CD4-positive, alpha-beta T cell (primary cell): Measurements from ENCODE around the gene FAM180A. TPM values are rescaled to one million over a fixed set of nuclear protein-coding genes. Genes with fewer than 3 reads are reported as not detected.

Source experiments
- ATAC-seq: fragments of 200-7000 bp; cut with Tn5 transposase; one replicate; pipeline ENCODE4 v1.10.0; 2022; ENCODE audit warnings: mild to moderate bottlenecking; ENCODE audit not compliant: poor library complexity
- CTCF ChIA-PET: fragments of 350-600 bp; sonication (Branson Sonifier 250); formaldehyde crosslinking; loops from one replicate; lab custom pipeline; 2021; ENCODE audit warnings: antibody characterized with exemption, inconsistent platforms; lab: Charles Lee
- POLR2A ChIA-PET: fragments of 350-600 bp; sonication (Branson Sonifier 250); formaldehyde crosslinking; loops from one replicate; lab custom pipeline; 2021; ENCODE audit warnings: antibody characterized with exemption, inconsistent platforms; lab: Charles Lee
- DNase-seq, 14 experiments: peaks; one replicate each; pipeline ENCODE4 v3.0.0-alpha.2; 2013 to 2020; ENCODE audit warnings: mixed read lengths in 2 of 14
- H3K27ac ChIP-seq, 2 donors: one replicate each; pipeline versions ENCODE4 v1.5.1 to v1.7.0; 2013; ENCODE audit warnings: low read length in 2 of 2, low read depth in 1 of 2, mild to moderate bottlenecking in 1 of 2
- H3K27me3 ChIP-seq, 2 experiments: 1 replicate in 1 of 2; 2 replicates in 1 of 2; pipeline versions ENCODE4 v1.6.1 to v1.7.0; 2013; ENCODE audit warnings: low read length in 2 of 2, control low read depth in 1 of 2, mild to moderate bottlenecking in 1 of 2, moderate library complexity in 1 of 2; ENCODE audit not compliant: insufficient read depth in 2 of 2, control insufficient read depth in 1 of 2
- H3K36me3 ChIP-seq: one replicate; pipeline ENCODE4 v1.6.1; 2013; ENCODE audit warnings: low read length, control low read depth; ENCODE audit not compliant: insufficient read depth
- H3K4me1 ChIP-seq: one replicate; pipeline ENCODE4 v1.6.1; 2013; ENCODE audit warnings: low read length, control low read depth; ENCODE audit not compliant: insufficient read depth
- H3K4me3 ChIP-seq: one replicate; pipeline ENCODE4 v1.5.1; 2013; ENCODE audit warnings: mild to moderate bottlenecking, low read length, moderate library complexity
- H3K9me3 ChIP-seq, 2 experiments: 1 replicate in 1 of 2; 2 replicates in 1 of 2; pipeline versions ENCODE4 v1.6.1 to v1.7.0; 2013; ENCODE audit warnings: low read length in 2 of 2, mild to moderate bottlenecking in 2 of 2, control low read depth in 1 of 2, moderate library complexity in 1 of 2; ENCODE audit not compliant: control insufficient read depth in 1 of 2, insufficient read depth in 1 of 2
- H3K27ac Mint-ChIP-seq: one replicate; pipeline ENCODE4 v1.8.0; 2020; ENCODE audit warnings: mixed read lengths
- H3K27me3 Mint-ChIP-seq: one replicate; pipeline ENCODE4 v1.8.0; 2021; ENCODE audit warnings: mixed read lengths
- H3K36me3 Mint-ChIP-seq: one replicate; pipeline ENCODE4 v1.8.0; 2021; ENCODE audit warnings: low read depth, mixed read lengths
- H3K4me1 Mint-ChIP-seq: one replicate; pipeline ENCODE4 v1.8.0; 2021; ENCODE audit warnings: low read depth, mixed read lengths
- H3K4me3 Mint-ChIP-seq: one replicate; pipeline ENCODE4 v1.8.0; 2020; ENCODE audit warnings: mild to moderate bottlenecking, mixed read lengths
- H3K9me3 Mint-ChIP-seq: one replicate; pipeline ENCODE4 v1.8.0; 2020; ENCODE audit warnings: mixed read lengths
- intact Hi-C, 2 experiments: fragments of 100-400 bp; cut with DNase I in 1 of 2; cut with micrococcal nuclease in 1 of 2; formaldehyde crosslinking; loops; one replicate each; pipeline versions ENCODE4 v1.15.1 to v1.9.0; 2023 to 2025; cut with DNase I, micrococcal nuclease
- total RNA-seq, 174 experiments: library from RNA in 2 of 174; stranded (reverse) in 2 of 174; gene quantifications; one replicate each; pipeline ENCODE4 v1.2.3 and lab custom pipeline; 2021 to 2026
- TF ChIP-seq, protein P1 (sequence below): fragments of 200-600 bp; IDR thresholded peaks from one replicate; pipeline ENCODE4 v1.8.0; 2022; ENCODE audit warnings: antibody characterized with exemption, mild to moderate bottlenecking

FAM180A gene
- total RNA-seq, 2 experiments from 2014 or later: not detected

DNA sequence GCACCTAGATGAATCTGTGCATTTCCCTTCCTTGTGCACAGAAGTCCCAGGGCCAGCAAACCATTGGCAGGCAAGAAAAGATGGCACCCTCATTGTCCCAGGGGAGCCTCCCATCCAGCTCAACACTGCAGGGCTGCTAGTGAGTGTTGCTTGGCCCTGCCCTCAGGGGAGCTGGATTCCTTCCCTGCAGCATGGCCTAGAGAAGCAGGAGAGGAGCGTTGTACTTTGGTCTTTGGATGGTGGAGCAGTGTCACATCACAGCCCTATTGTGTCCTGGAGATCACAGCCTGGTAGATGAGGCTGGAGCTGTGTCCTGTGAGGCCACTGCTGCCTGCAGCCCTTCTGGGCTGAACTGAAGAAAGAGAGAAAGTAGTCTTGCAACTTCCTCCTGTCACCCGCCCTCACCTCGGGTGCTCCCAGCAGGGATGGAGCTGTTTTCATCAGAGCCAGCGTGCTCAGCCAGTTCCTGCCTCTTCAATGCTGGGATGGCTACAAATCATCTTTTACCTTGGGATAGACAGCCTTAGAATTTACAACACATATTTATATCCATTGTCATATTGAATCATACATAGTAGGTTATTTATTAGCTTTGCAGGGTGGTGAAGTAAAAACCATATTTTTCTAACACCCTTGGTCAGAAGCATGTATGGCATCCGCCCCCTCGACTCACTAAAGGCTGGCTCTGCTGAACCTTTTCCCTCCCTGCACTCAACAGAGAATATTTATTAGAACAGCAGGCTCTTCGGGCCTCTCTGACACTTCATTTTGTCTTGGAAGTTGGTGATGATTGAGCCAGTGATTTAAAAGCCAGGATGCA, 43.1 kb upstream of the FAM180A start:
- ChIA-PET POLR2A (no interaction called here), CTCF (no interaction called here)
- Mint-ChIP-seq H3K9me3 (no peaks in the 10 kb centered on the region), H3K4me3 (no peak overlapping the region), H3K27ac (no peak overlapping the region), H3K27me3 (peaks cover 7% of the 10 kb centered on the region), H3K36me3 (no peaks in the 10 kb centered on the region), H3K4me1 (no peaks in the 10 kb centered on the region)
- Histone ChIP-seq H3K4me1 (no peaks in the 10 kb centered on the region), H3K36me3 (no peaks in the 10 kb centered on the region), H3K27me3 (peaks cover 2 to 3% of the 10 kb centered on the region in 2 experiments), H3K4me3 (no peak overlapping the region), H3K27ac (no peak overlapping the region), H3K9me3 (no peaks in the 10 kb centered on the region)
- ATAC-seq: no peak
- DNase-seq: no peak
- TF ChIP-seq, protein P1, sequence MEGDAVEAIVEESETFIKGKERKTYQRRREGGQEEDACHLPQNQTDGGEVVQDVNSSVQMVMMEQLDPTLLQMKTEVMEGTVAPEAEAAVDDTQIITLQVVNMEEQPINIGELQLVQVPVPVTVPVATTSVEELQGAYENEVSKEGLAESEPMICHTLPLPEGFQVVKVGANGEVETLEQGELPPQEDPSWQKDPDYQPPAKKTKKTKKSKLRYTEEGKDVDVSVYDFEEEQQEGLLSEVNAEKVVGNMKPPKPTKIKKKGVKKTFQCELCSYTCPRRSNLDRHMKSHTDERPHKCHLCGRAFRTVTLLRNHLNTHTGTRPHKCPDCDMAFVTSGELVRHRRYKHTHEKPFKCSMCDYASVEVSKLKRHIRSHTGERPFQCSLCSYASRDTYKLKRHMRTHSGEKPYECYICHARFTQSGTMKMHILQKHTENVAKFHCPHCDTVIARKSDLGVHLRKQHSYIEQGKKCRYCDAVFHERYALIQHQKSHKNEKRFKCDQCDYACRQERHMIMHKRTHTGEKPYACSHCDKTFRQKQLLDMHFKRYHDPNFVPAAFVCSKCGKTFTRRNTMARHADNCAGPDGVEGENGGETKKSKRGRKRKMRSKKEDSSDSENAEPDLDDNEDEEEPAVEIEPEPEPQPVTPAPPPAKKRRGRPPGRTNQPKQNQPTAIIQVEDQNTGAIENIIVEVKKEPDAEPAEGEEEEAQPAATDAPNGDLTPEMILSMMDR: no peak
- intact Hi-C loops: no loop called here

DNA sequence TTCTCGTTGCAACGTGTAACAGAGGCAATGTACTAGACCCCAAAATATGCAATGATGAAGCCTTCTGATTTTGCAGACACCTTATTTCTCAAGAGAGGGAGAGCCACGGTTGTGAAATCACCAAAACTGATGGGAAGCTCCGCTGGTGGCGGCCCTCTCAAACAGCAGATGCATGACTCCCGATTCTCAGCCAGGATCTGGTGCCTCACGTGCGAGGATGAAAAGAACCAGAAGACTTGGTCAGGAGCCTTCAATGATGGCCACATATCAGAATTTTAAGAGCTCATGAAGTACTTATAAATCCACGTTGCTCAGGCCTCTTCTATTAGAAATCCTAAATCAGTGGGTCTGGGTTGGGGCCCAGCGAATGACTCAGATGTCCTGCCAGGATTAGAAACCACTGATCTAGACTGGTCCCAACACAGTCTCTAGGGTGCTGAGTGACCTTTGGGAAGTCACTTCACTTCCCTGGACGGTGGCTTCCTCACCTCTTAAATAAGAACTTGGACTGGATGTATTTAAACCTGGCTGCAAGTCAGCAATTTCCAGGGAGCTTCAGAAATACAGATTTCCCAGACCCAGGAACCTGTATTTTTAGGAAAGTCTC, 41.9 kb upstream of the FAM180A start:
- H3K36me3 Mint-ChIP-seq: no peaks in the 10 kb centered on the region
- H3K4me1 ChIP-seq: no peaks in the 10 kb centered on the region
- ChIA-PET POLR2A (no interaction called here), CTCF (no interaction called here)
- peaks cover 7% of the 10 kb centered on the region for H3K27me3 Mint-ChIP-seq
- H3K27me3 ChIP-seq: peaks cover 2 to 3% of the 10 kb centered on the region in 2 experiments
- H3K36me3 ChIP-seq: no peaks in the 10 kb centered on the region
- no peak overlapping the region for H3K27ac ChIP-seq
- ATAC-seq (no peak), DNase-seq (no peak)
- H3K9me3 Mint-ChIP-seq: no peaks in the 10 kb centered on the region
- TF ChIP-seq, protein P1: no peak
- no peak overlapping the region for H3K4me3 Mint-ChIP-seq
- intact Hi-C loops: no loop called here
- no peaks in the 10 kb centered on the region for H3K9me3 ChIP-seq
- no peak overlapping the region for H3K4me3 ChIP-seq
- no peak overlapping the region for H3K27ac Mint-ChIP-seq
- no peaks in the 10 kb centered on the region for H3K4me1 Mint-ChIP-seq

DNA sequence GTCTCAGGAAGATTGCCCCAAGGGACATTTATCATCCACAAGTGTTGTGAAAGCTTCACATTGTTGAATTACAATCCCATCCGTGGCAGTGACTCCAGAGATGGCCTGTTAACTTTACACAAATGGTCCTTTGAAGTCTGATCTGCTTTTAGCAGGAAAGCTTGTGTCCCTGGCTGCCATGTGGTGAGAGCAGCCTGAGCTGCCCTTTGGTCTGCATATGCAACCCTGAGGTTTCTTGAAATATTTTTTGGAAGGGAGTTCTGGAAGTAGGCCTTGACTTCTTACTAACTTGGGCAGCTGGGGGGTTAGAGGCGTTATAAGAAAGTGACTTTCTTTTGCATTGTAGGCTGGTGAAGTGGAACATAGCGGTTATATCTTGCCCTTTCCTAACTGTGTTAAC, 41.3 kb upstream of the FAM180A start:
- H3K9me3 Mint-ChIP-seq: no peaks in the 10 kb centered on the region
- no peak overlapping the region for H3K27ac ChIP-seq
- H3K36me3 ChIP-seq: no peaks in the 10 kb centered on the region
- no peaks in the 10 kb centered on the region for H3K36me3 Mint-ChIP-seq
- TF ChIP-seq, protein P1: no peak
- no peak overlapping the region for H3K4me3 Mint-ChIP-seq
- POLR2A ChIA-PET: no interaction called here
- CTCF ChIA-PET: no interaction called here
- intact Hi-C loops: no loop called here
- no peak for DNase-seq
- no peak overlapping the region for H3K27ac Mint-ChIP-seq
- H3K27me3 Mint-ChIP-seq: peaks cover 12% of the 10 kb centered on the region
- no peak overlapping the region for H3K4me3 ChIP-seq
- no peaks in the 10 kb centered on the region for H3K4me1 ChIP-seq
- no peak for ATAC-seq
- H3K9me3 ChIP-seq: no peaks in the 10 kb centered on the region
- peaks cover 2 to 3% of the 10 kb centered on the region in 2 experiments for H3K27me3 ChIP-seq
- H3K4me1 Mint-ChIP-seq: no peaks in the 10 kb centered on the region
